Activated effector memory CD4-positive, alpha-beta T cell treated with Interleukin-2 at 50 U/mL for 16 hours (primary cell): ENCODE measurements around the gene HGFAC.
"Not testable (repeated sequence)": the region's sequence is repeated elsewhere in the genome, so short reads cannot be mapped to it uniquely, and the experiment has no call there.

Experiments used
- DNase-seq: peaks from one replicate; pipeline ENCODE4 v3.0.0-alpha.2; 2020

Gene HGFAC

GRCh38 chr4:3444351-3445110 is 2.8 kb downstream of the HGFAC start:
- no peak for DNase-seq

- DNase-seq, result no peak
Measured at GRCh38 chr4:3445111-3445820, 3.5 kb downstream of the HGFAC start.

GRCh38 chr4:3445829-3446545 is 4.2 kb downstream of the HGFAC start:
- no peak for DNase-seq

GRCh38 chr4:3446631-3447320 is 5.0 kb downstream of the HGFAC start:
- no peak for DNase-seq

GRCh38 chr4:3447431-3448395 is 5.9 kb downstream of the HGFAC start:
- DNase-seq, result no peak

- no peak for DNase-seq
Measured at GRCh38 chr4:3449047-3449573, 7.3 kb downstream of the HGFAC start.

- no peak for DNase-seq
Measured at GRCh38 chr4:3449574-3450534, 8.1 kb downstream of the HGFAC start.

GRCh38 chr4:3450643-3451042 is 8.9 kb downstream of the HGFAC start:
- no peak for DNase-seq

- no peak for DNase-seq
Measured at GRCh38 chr4:3451956-3452355, 10.2 kb downstream of the HGFAC start.

- DNase-seq, result no peak
Measured at GRCh38 chr4:3452376-3452775, 10.6 kb downstream of the HGFAC start.

- DNase-seq, result not testable (repeated sequence)
Measured at GRCh38 chr4:3455596-3455995, 13.8 kb downstream of the HGFAC start.

GRCh38 chr4:3458371-3458770 is 16.6 kb downstream of the HGFAC start:
- DNase-seq, result no peak

- DNase-seq, result not testable (repeated sequence)
Measured at GRCh38 chr4:3459156-3459555, 17.4 kb downstream of the HGFAC start.

- no peak for DNase-seq
Measured at GRCh38 chr4:3460926-3461325, 19.2 kb downstream of the HGFAC start.

GRCh38 chr4:3461515-3462291 is 19.9 kb downstream of the HGFAC start:
- DNase-seq, result no peak

GRCh38 chr4:3462321-3462789 is 20.6 kb downstream of the HGFAC start:
- no peak for DNase-seq

- DNase-seq, result no peak
Measured at GRCh38 chr4:3462790-3463415, 21.1 kb downstream of the HGFAC start, which contains the start of gene DOK7. Gene DOK7, plus strand, starts transcription at chr4:3463306. Its CDS starts 70 bp downstream, at chr4:3463376.

- no peak for DNase-seq
Measured at GRCh38 chr4:3463556-3464348, 22.0 kb downstream of the HGFAC start.
